HG03175 (cell line): ENCODE results near the gene EFNA5.

ENCODE experiments used
- ATAC-seq: cut with Tn5 transposase; IDR thresholded peaks from one replicate; pipeline ENCODE4 v1.9.1; 2021; ENCODE audit warnings: mild to moderate bottlenecking, moderate library complexity; ENCODE audit not compliant: unreplicated experiment

Gene EFNA5

GRCh38 chr5:107554776-107555424, 115.8 kb downstream of the EFNA5 start:
- no peak for ATAC-seq

- ATAC-seq, result no peak
These were observed 117.6 kb downstream of the EFNA5 start for GRCh38 chr5:107553117-107553555.

GRCh38 chr5:107551088-107551487, 119.6 kb downstream of the EFNA5 start:
- ATAC-seq, result no peak

- ATAC-seq, result no peak
These were observed 121.2 kb downstream of the EFNA5 start for GRCh38 chr5:107549567-107549966.

- no peak for ATAC-seq
These were observed 122.3 kb downstream of the EFNA5 start for GRCh38 chr5:107548477-107548876.

GRCh38 chr5:107546719-107547118, 124.0 kb downstream of the EFNA5 start:
- no peak for ATAC-seq

GRCh38 chr5:107545486-107545885, 125.3 kb downstream of the EFNA5 start:
- no peak for ATAC-seq

- no peak for ATAC-seq
These were observed 125.8 kb downstream of the EFNA5 start for GRCh38 chr5:107544967-107545366.

GRCh38 chr5:107544476-107544875, 126.3 kb downstream of the EFNA5 start:
- no peak for ATAC-seq

GRCh38 chr5:107543868-107544267, 126.9 kb downstream of the EFNA5 start:
- ATAC-seq, result no peak

GRCh38 chr5:107542831-107543231, 127.9 kb downstream of the EFNA5 start:
- ATAC-seq, result no peak

GRCh38 chr5:107542428-107542827, 128.3 kb downstream of the EFNA5 start:
- peak; percentile 45 for ATAC-seq

GRCh38 chr5:107541400-107541799, 129.3 kb downstream of the EFNA5 start:
- peak; percentile 51 for ATAC-seq

- ATAC-seq, result no peak
These were observed 130.9 kb downstream of the EFNA5 start for GRCh38 chr5:107539726-107540330.

GRCh38 chr5:107538805-107539445, 131.8 kb downstream of the EFNA5 start:
- ATAC-seq, result no peak

- no peak for ATAC-seq
These were observed 132.4 kb downstream of the EFNA5 start for GRCh38 chr5:107538331-107538730.

GRCh38 chr5:107535849-107536248, 134.9 kb downstream of the EFNA5 start:
- ATAC-seq, result no peak

- ATAC-seq, result no peak
These were observed 136.5 kb downstream of the EFNA5 start for GRCh38 chr5:107533910-107534876.

GRCh38 chr5:107532916-107533315, 137.8 kb downstream of the EFNA5 start:
- no peak for ATAC-seq

GRCh38 chr5:107532169-107532878, 138.4 kb downstream of the EFNA5 start:
- no peak for ATAC-seq
